ENCODE measurements around the gene MARCHF9.

The MARCHF9 gene

GRCh38 chr12:57739387-57739786, 15.5 kb upstream of the MARCHF9 start:
- no peak for DNase-seq

DNA sequence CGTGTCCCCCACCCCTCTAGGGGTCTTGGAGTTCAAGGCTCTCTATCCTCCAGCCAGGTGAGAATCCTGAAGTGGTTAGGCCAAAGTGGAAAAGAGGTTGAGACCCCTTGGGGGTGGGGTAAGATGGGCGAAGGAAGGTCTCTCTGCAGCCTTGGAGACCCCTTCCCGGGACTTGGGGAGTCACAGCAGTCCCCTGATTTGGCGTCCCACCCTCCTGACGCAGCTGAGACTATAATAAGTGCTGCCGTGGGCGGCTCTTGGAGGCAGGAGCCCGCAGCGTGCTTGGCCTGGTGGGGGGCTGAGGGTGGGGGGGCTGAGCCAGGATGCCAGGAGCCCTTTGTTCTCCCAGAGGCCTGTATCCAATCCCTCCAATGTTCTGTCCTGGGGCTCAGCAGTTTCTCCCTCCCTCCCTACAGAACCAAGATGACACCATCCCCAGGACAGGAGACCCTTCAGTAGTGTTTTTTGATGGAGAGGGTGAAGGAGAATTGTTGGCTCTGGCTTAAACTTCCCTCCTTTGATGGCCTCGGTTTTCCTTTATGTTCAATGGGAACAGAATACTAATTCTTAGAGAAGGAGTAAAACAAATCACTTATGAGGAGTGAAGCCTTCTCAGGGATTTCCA, 14.9 kb upstream of the MARCHF9 start:
- DNase-seq: no peak

DNA sequence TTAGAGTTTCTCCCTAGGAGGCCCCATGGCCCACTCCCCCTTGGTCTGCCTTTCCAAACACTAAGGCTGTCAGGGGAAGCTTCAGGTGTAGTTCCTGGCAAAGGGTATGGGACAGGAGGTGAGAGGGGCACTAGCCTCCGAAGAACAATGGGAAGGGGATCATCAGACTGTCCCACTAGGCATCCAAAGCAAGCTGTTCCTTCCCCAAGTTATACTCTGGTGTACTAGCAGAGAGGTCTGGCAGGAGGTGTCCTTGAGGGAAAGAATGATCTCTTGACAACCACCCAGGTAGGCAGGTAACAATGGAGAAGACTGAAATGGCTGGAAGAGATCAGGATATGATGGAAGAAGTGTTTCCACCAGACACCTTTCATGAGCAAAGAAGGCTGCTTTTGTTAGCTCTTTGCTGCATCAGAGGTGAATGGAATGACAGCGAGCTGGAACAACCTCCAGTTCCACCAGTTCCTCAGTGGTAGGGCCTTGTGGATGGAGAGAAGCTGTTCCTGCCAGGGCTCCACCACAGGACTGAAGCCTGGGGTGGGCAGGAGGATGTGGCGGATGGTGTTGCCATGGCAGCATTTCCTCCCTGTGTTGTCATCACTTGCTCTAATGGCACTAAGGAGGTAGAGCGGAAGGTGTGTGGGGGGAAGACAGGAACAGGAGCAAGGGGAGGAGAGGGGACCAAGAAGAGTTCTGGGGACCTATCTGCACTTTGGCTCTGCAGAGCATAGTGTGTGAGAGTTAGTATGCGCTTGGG, 14.1 kb upstream of the MARCHF9 start:
- no peak for DNase-seq

- no peak for DNase-seq
Observed at GRCh38 chr12:57741413-57741789, 13.5 kb upstream of the MARCHF9 start.

DNA sequence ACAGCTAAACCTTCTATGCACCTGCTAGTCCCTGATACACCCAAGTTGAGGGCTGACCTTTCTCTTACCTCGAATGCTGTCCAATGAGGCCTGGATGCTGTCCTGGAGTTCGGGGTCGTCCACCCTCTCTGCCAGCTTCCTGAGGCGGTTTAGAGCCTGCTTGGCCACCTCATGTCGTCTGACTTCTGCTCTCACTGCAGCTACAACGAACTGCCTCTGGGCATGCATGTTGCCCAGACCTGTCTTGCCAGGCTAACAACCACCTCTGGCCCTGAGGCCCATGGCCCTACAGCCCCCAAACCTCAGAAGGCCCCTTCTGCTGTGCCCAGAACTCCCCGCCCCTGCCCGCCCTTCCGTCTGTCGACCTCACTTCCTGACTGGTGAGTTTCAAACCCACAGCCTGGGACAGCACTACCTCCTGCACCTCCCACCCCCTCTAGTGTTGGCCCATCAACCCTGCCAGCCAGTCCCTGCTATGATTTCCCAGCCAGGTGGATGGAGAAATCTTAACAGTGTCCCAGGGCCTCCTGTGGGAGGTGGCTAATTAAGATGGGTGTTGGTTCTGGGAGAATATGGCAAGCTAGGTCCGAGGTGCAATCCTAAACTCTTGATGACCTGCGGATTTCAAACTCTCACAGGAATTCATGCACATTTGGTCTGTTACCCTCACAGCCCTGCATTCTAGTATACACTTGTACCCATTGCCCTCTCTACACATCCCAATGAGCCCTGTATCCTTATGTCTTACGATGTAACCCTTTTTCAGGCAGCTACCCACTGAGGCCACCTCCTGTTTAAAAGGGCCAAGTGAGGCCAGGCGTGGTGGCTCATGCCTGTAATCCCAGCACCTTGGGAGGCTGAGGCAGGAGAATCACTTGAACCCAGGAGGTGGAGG, 12.8 kb upstream of the MARCHF9 start:
- DNase-seq: no peak

DNA sequence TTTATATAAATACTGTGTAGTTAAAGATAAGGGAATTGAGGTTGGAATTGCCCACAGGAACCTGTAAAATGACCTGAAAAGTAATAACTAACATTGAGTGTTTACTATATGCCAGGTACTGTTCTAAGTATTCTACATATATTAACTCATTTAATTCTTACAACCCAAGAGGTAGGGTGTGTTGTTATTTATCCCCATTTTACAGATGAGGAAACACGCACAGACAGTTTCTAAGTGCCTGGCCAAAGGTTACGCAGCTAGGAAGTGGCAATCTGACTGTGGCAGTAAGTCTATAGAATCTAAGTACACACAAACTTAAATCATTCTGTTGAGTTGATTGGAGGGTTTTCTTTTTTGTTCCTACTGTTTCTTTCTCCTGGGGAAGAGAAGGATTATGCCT, 11.1 kb upstream of the MARCHF9 start:
- DNase-seq: no peak

- peak; percentile 89 for DNase-seq
Observed at GRCh38 chr12:57744194-57744776, 10.6 kb upstream of the MARCHF9 start.

GRCh38 chr12:57744777-57745484, 10.0 kb upstream of the MARCHF9 start, which contains the start of gene TSPAN31:
TSS of gene TSPAN31 (plus strand) at chr12:57745039. CDS start at chr12:57745155, 116 bp downstream.
- DNase-seq: peak; percentile 97

GRCh38 chr12:57745485-57745881, 9.4 kb upstream of the MARCHF9 start:
- DNase-seq: no peak

DNA sequence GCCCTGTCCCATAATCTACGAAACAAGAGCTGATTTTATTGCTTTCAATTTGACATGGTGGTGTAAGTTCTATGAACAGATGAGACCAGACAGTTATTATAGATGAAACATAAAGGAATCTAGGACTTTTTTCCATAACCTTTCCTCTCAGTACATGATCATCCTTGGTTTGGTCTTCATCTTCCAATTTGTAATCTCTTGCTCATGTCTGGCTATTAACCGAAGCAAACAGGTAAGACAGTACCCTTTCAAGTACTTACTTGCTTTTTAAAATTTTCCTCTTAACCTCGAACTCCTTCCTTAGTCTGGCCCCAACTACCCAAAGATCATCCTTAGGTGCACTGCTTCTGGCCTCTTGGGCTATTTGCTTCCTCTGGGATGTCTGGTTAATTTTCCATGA, 8.9 kb upstream of the MARCHF9 start:
- DNase-seq: no peak

DNA sequence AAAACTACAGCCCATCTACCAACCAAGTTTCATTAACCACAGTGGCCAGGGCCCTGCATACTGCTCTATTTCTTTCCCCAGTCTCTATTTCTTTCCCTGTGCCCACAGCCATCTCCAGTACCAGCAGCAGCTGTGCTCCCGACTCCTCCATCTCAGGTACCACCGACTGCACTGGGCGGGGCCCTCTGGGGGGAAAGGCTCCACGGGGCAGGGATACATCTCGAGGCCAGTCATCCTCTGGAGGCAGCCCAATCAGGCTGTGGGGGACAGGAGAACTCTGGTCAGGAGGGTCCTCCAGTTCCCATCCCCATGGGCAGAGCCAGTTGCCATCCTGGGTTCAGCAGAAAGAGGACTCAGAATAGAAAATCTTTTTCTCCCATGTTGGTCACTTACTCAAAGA, 5.8 kb upstream of the MARCHF9 start:
- DNase-seq: no peak

DNA sequence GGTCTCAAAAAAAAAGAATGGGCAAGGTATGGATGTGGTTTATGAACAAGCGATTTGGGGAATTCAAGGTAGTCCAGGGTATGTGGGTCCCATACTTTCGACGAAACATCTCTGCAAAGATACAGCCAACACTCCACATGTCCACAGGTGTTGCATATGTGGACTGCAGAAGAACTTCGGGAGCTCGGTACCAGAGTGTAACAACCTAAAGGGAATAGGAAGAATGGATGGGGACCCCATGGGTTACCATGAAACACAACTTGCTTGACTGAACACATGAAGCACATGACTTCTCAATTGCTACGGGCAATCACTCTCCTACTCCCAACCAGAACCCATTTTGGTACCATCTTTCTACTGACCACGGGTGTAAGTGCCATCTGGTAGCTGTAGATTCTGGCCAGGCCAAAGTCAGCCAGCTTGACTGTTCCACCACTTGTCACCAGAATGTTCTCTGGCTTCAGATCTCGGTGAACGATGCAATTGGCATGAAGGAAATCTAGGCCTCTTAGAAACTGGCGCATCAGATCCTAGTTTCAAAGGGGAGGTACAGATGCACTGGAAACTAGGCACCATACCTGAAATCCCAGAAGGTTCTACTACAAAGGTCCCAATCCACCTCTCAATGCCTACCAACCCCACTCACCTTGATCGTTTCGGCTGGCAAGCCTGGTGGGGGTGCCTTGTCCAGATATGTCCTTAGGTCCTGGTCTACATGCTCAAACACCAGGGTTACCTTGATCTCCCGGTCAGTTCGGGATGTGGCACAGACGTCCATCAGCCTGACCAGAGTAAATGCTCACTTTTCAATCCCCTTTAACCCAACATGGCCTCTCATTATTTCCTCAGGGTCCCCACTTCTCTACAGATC, 4.1 kb upstream of the MARCHF9 start:
- no peak for DNase-seq

DNA sequence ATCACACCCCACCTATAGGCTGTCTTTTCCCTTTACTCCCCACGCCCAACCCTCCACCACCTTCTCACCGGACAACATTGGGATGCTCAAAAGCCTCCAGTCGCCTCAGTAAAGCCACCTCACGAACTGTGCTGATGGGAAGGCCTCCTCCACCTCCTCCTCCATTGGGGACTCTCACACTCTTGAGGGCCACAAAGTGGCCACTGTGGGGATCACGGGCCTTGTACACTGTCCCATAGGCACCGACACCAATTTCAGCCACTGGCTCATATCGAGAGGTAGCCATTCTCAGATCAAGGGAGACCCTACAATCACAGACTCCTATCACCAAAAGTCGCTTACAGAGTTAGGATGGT, 3.5 kb upstream of the MARCHF9 start:
- DNase-seq: no peak

DNA sequence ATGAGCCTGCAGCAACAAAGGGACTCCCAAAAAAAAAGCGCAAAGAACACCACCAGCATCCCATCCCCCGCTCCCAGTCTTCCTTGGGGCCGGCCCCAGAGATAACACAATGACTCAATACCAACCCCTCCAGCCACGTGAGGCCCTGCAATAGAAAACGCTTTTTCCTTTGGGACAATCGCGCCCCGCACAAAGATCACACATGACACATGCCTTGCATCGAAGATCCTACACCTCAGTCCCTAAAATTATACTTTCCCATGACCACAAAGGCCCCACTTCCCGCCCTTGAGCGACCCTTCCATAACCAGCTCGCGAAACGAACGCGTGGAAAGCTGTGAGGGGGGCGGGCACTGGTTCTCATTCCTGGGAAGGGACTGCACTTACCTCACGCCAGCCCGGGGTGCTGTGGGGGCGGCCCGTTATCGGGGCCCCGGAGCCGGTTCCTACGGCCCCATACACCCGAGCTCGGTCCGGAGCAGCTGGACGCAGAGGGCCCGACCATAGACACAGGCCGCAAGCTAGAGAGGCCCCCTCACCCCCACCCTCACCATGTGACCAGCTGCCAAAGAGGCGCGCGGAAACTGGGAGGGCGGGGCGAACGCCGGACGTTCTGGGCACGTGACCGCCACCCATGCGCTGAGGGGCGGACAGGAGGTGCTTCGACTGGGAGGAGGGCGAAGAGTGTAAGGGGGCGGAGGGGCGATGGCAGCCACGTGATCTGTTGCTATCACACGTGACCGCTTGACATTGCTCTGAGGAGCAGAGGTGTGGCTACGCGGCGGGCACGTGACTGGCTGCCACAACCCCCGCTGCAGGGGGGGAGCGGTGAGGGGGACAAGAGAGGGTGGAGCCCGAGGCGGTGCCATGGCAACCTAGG, 2.9 kb upstream of the MARCHF9 start, which contains the start of gene CDK4:
CDK4 (minus strand) TSS at position 523 of the 880 bp plus-strand sequence. CDS start 593 bp downstream, outside the sequence.
- DNase-seq: peak; percentile 99

GRCh38 chr12:57752668-57753000, 2.3 kb upstream of the MARCHF9 start:
- DNase-seq: no peak

DNA sequence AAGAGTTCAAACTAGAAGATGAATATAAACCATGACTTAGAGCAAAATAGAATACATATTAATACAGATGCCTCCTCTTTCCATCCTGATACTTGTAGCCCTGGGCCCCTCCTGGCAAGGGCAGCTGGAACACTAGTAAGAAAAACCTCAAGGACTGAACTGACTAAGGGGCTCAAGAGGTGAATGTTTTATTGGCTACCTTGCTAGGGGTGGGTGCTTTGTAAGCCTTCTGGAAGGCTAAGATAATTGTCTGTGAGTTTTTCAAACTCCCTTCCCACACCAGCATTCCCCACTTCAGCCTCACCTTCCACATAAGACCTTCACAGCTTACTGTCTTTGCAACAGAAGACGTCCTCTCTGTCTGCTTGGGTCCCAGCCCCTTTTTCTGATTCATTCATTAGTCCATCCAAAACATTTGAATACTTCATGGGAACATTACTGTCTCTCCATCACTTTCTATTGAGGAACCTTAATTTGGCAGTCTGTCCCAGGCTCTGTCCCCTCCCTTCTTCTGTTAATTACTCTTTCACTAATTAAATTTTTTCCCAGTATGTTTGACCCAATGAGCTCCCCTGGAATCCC, 1.1 kb upstream of the MARCHF9 start:
- DNase-seq: no peak

- no peak for DNase-seq
Observed at GRCh38 chr12:57755194-57755453, 221 bp downstream of the MARCHF9 start.

DNA sequence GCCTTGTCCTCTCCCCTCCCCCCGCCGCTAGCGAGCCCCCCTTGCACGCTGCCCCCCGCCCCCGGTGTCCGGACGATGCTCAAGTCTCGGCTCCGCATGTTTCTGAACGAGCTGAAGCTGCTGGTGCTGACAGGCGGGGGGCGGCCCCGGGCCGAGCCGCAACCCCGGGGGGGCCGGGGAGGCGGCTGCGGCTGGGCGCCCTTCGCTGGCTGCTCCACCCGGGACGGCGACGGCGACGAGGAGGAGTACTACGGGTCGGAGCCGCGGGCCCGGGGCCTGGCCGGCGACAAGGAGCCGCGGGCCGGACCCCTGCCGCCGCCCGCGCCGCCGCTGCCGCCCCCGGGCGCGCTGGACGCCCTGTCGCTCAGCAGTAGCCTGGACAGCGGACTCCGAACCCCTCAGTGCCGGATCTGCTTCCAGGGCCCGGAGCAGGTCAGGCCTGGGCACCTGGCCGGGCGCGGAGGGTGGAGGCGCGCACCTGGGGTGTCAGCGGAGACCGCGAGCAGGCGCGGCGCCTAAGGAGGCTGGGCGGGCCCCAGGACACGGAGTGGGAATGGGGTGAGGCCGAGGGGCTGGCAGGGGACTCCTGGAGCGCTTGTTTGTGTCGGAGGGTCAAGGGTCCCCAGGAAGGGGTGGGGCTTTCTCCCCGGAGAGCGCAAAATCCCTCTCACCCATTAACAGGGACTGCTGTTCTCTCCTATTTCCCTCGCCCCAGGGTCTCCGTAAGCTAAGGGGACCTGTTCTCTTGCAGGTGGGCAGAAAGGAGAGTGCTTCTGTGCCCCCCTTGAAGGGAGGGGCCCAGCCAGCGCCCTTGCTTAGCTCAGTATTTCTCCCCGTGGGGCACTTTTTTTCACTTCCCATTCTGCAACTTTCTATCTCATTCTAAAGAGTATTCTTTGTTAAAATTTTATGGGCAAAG, 810 bp downstream of the MARCHF9 start:
- no peak for DNase-seq

All from right forelimb (tissue), 1 donor.